K562 (cell line): ENCODE data around the gene NXN. TPM values are rescaled to one million over a fixed set of nuclear protein-coding genes. Genes with fewer than 3 reads are reported as not detected.

Experiments used
- CHD2 ChIP-seq: IDR thresholded peaks from 2 replicates; pipeline ENCODE4 v1.6.1; 2011; ENCODE audit warnings: low read depth, low read length
- PHF20 ChIP-seq: fragments of 450-650 bp; IDR thresholded peaks from 2 replicates; pipeline ENCODE4 v1.6.1; 2018; ENCODE audit not compliant: partially characterized antibody
- TCFL5 ChIP-seq: fragments of 250-450 bp; sonication (Bioruptor Pico); conservative IDR thresholded peaks from 2 replicates; pipeline ENCODE4 v1.6.1; 2021; ENCODE audit warnings: mild to moderate bottlenecking, moderate library complexity, matching md5 sums
- polyA plus RNA-seq, 8 experiments: library from polyadenylated mRNA; depleted of rRNA in 4 of 8; stranded (reverse) in 5 of 8; unstranded in 3 of 8; fragments of >200 nt; fragmentation: Nextera tagmentation in 2 of 8; fragmentation: Illumina TruSeq in 1 of 8; extraction: Ambion mirVana in 2 of 8; extraction: Trizol in 1 of 8; gene quantifications; 2 replicates each; pipeline versions ENCODE4 v1.2.1 to v1.2.3, GENCODE V29; 2011 to 2014; ENCODE audit warnings: inconsistent platforms in 1 of 8, missing spikeins in 1 of 8
- total RNA-seq, 7 experiments: library from RNA; depleted of rRNA in 6 of 7; stranded (reverse); fragments of >200 nt in 6 of 7; fragmentation: Illumina TruSeq in 2 of 7; extraction: Trizol in 2 of 7; gene quantifications; 2 replicates each; pipeline versions ENCODE4 v1.2.1 to v1.2.3, GENCODE V29; 2011 to 2021; ENCODE audit warnings: low replicate concordance in 1 of 7
- TF ChIP-seq, protein P1 (sequence below), 2 experiments: fragments of 450-650 bp; IDR thresholded peaks; 2 replicates each; pipeline ENCODE4 v1.6.1; 2016; ENCODE audit warnings: mild to moderate bottlenecking in 2 of 2, borderline replicate concordance in 1 of 2, low read depth in 1 of 2, moderate library complexity in 1 of 2
- TF ChIP-seq, protein P2 (sequence below): fragments of 250-450 bp; sonication (Bioruptor Pico); IDR thresholded peaks from 2 replicates; pipeline ENCODE4 v1.8.0; 2022; ENCODE audit warnings: moderate library complexity, mild to moderate bottlenecking, inconsistent platforms
- TF ChIP-seq, protein P3 (sequence below): fragments of 450-650 bp; conservative IDR thresholded peaks from 2 replicates; pipeline ENCODE4 v1.6.1; 2016; ENCODE audit warnings: missing genetic modification characterization, low read depth, mild to moderate bottlenecking, missing compliant biosample characterization, moderate library complexity
- TF ChIP-seq, protein P4 (sequence below): fragments of 150-350 bp; conservative IDR thresholded peaks from 2 replicates; pipeline ENCODE4 v1.6.1; 2014; ENCODE audit warnings: low read length
- TF ChIP-seq, protein P5 (sequence below): fragments of 250-450 bp; sonication (Bioruptor Pico); IDR thresholded peaks from 2 replicates; pipeline ENCODE4 v1.9.0; 2021; ENCODE audit warnings: mild to moderate bottlenecking
- TF ChIP-seq, protein P6 (sequence below): sonication (generic); formaldehyde crosslinking; IDR thresholded peaks from 2 replicates; pipeline ENCODE4 v1.8.0; 2022; ENCODE audit warnings: missing genetic modification reagents, mild to moderate bottlenecking, moderate library complexity, borderline replicate concordance

NXN gene
- total and polyA plus RNA-seq, 9 of the 15 experiments (the other 6 are each of a cell fraction or from before 2014, with no cell fraction given): 0.08 to 0.39 (median 0.29) TPM; not detected in 5

DNA sequence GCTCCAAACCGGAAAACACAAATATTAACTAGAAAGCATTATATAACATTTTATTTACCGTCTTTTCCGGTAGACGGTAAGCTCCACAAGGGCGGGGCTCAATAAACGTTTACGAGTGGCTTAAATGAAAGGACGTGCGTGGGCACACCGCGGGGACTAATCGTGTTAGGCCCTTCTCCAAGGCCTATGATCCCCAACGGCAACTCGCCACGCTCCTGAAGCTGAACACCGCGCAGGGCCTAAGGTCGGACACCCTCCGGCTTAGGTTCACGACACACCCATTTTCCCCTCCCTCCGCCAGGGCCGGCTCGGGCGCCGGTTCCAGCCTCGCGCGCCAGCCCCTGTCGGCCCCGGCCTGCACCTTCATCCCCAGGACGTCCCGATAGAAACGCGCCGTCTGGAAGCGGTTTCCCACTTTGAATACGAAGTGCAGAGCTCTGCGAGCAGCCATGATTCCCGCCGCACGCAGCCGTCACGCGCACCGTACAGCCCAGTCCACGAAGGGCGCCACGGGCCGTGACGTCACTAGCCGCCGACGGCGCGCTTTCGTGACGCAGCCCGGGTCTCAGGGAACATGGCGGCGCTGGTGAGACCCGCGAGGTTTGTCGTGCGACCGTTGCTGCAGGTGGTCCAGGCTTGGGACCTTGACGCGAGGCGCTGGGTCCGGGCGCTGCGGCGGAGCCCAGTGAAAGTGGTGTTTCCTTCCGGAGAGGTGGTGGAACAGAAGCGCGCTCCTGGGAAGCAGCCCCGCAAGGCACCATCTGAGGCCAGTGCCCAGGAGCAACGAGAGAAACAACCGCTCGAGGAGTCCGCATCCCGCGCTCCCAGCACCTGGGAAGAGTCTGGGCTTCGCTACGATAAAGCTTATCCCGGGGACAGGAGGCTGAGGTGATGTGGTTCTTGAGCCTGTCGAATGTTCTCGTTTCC is 197.5 kb downstream of the NXN start, which contains the start of the genes GLOD4 and MRM3 (continued):
- TF ChIP-seq, protein P1, sequence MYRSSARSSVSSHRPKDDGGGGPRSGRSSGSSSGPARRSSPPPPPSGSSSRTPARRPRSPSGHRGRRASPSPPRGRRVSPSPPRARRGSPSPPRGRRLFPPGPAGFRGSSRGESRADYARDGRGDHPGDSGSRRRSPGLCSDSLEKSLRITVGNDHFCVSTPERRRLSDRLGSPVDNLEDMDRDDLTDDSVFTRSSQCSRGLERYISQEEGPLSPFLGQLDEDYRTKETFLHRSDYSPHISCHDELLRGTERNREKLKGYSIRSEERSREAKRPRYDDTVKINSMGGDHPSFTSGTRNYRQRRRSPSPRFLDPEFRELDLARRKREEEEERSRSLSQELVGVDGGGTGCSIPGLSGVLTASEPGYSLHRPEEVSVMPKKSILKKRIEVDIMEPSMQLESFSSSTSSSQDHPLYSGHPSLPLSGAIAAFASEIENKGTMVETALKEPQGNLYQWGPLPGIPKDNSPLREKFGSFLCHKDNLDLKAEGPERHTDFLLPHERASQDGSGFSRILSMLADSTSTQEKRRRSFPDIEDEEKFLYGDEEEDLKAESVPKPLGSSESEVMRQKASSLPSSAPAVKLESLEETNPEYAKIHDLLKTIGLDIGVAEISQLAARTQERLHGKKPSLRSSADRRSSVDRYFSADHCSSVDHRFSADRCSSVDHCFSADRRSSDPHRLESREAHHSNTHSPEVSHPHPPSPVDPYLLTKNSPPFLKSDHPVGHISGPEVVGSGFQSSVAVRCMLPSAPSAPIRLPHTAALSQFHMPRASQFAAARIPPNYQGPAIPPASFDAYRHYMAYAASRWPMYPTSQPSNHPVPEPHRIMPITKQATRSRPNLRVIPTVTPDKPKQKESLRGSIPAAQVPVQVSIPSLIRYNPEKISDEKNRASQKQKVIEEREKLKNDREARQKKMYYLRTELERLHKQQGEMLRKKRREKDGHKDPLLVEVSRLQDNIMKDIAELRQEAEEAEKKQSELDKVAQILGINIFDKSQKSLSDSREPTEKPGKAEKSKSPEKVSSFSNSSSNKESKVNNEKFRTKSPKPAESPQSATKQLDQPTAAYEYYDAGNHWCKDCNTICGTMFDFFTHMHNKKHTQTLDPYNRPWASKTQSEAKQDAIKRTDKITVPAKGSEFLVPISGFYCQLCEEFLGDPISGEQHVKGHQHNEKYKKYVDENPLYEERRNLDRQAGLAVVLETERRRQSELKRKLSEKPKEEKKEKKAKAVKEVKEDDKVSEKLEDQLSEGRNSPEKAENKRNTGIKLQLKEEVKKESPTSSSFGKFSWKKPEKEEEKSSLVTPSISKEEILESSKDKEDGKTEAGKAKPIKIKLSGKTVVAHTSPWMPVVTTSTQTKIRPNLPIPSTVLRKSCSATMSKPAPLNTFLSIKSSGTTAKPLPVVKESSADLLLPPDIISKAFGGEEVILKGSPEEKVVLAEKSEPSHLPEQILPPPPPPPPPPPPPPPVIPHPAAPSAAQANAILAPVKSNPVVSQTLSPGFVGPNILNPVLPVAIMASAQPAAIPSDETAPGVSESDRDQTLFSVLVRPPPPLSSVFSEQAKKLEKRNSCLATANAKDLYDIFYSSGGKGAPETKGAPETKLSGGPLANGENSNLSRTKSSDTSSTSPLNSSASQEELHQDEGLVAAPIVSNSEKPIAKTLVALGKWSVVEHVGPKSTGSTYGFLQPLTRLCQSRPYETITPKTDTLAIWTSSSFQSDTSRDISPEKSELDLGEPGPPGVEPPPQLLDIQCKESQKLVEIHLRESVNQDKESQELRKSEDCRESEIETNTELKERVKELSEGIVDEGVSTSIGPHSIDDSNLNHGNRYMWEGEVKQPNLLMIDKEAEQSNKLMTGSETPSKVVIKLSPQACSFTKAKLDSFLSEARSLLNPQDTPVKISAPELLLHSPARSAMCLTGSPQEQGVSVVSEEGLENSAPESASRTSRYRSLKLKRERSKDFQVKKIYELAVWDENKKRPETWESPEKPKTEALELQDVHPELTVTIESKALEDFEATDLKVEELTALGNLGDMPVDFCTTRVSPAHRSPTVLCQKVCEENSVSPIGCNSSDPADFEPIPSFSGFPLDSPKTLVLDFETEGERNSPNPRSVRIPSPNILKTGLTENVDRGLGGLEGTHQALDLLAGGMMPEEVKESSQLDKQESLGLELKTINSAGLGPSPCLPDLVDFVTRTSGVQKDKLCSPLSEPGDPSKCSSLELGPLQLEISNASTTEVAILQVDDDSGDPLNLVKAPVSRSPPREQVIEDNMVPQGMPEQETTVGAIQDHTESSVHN (IDR thresholded peaks at IDR 0.05; ENCODE audit: borderline replicate concordance in 1 of 2, low read depth in 1 of 2): no peak
- TF ChIP-seq, protein P2, sequence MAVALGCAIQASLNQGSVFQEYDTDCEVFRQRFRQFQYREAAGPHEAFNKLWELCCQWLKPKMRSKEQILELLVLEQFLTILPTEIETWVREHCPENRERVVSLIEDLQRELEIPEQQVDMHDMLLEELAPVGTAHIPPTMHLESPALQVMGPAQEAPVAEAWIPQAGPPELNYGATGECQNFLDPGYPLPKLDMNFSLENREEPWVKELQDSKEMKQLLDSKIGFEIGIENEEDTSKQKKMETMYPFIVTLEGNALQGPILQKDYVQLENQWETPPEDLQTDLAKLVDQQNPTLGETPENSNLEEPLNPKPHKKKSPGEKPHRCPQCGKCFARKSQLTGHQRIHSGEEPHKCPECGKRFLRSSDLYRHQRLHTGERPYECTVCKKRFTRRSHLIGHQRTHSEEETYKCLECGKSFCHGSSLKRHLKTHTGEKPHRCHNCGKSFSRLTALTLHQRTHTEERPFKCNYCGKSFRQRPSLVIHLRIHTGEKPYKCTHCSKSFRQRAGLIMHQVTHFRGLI (CRISPR knock-in tag): no peak
- TF ChIP-seq, protein P3, sequence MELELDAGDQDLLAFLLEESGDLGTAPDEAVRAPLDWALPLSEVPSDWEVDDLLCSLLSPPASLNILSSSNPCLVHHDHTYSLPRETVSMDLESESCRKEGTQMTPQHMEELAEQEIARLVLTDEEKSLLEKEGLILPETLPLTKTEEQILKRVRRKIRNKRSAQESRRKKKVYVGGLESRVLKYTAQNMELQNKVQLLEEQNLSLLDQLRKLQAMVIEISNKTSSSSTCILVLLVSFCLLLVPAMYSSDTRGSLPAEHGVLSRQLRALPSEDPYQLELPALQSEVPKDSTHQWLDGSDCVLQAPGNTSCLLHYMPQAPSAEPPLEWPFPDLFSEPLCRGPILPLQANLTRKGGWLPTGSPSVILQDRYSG (tag): no peak
- peak; percentile 94 for TF ChIP-seq PHF20
- TF ChIP-seq, protein P4, sequence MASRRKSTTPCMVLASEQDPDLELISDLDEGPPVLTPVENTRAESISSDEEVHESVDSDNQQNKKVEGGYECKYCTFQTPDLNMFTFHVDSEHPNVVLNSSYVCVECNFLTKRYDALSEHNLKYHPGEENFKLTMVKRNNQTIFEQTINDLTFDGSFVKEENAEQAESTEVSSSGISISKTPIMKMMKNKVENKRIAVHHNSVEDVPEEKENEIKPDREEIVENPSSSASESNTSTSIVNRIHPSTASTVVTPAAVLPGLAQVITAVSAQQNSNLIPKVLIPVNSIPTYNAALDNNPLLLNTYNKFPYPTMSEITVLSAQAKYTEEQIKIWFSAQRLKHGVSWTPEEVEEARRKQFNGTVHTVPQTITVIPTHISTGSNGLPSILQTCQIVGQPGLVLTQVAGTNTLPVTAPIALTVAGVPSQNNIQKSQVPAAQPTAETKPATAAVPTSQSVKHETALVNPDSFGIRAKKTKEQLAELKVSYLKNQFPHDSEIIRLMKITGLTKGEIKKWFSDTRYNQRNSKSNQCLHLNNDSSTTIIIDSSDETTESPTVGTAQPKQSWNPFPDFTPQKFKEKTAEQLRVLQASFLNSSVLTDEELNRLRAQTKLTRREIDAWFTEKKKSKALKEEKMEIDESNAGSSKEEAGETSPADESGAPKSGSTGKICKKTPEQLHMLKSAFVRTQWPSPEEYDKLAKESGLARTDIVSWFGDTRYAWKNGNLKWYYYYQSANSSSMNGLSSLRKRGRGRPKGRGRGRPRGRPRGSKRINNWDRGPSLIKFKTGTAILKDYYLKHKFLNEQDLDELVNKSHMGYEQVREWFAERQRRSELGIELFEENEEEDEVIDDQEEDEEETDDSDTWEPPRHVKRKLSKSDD: no peak
- no peak for TF ChIP-seq TCFL5 (CRISPR knock-in tag)
- TF ChIP-seq CHD2: no peak
- TF ChIP-seq, protein P5, sequence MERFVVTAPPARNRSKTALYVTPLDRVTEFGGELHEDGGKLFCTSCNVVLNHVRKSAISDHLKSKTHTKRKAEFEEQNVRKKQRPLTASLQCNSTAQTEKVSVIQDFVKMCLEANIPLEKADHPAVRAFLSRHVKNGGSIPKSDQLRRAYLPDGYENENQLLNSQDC (CRISPR knock-in tag): no peak
- TF ChIP-seq, protein P6, sequence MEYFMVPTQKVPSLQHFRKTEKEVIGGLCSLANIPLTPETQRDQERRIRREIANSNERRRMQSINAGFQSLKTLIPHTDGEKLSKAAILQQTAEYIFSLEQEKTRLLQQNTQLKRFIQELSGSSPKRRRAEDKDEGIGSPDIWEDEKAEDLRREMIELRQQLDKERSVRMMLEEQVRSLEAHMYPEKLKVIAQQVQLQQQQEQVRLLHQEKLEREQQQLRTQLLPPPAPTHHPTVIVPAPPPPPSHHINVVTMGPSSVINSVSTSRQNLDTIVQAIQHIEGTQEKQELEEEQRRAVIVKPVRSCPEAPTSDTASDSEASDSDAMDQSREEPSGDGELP (CRISPR knock-in tag): peak; percentile 82; the same call in 1 of the 2 replicates
